NB4 (cell line): Measurements from ENCODE around the gene PRSS38.

ENCODE experiments used
- DNase-seq: peaks from one replicate; pipeline ENCODE4 v3.0.0; 2010; ENCODE audit warnings: low read depth
- H3K4me3 ChIP-seq: one replicate; pipeline ENCODE4 v1.5.1; 2011; ENCODE audit warnings: mild to moderate bottlenecking, low read depth, low read length, moderate library complexity
- CTCF ChIP-seq: IDR thresholded peaks from one replicate; pipeline ENCODE4 v1.5.1; 2012; ENCODE audit warnings: low read depth, low read length
- MAX ChIP-seq: IDR thresholded peaks from 2 replicates; pipeline ENCODE4 v1.6.1; 2011; ENCODE audit warnings: low read depth, low read length
- MYC ChIP-seq: IDR thresholded peaks from 2 replicates; pipeline ENCODE4 v1.6.1; 2011; ENCODE audit warnings: low read depth, low read length
- POLR2A ChIP-seq: IDR thresholded peaks from 2 replicates; pipeline ENCODE4 v1.6.1; 2011; ENCODE audit warnings: mild to moderate bottlenecking; ENCODE audit not compliant: insufficient read length; ENCODE audit errors: extremely low read depth

The PRSS38 gene

GRCh38 chr1:227886993-227887696, 71.7 kb downstream of the PRSS38 start:
- peak; percentile 1 for DNase-seq
- no peak for TF ChIP-seq POLR2A
- TF ChIP-seq MYC: no peak
- TF ChIP-seq MAX: no peak
- TF ChIP-seq CTCF: no peak
- H3K4me3 ChIP-seq: no peak overlapping the region

DNA sequence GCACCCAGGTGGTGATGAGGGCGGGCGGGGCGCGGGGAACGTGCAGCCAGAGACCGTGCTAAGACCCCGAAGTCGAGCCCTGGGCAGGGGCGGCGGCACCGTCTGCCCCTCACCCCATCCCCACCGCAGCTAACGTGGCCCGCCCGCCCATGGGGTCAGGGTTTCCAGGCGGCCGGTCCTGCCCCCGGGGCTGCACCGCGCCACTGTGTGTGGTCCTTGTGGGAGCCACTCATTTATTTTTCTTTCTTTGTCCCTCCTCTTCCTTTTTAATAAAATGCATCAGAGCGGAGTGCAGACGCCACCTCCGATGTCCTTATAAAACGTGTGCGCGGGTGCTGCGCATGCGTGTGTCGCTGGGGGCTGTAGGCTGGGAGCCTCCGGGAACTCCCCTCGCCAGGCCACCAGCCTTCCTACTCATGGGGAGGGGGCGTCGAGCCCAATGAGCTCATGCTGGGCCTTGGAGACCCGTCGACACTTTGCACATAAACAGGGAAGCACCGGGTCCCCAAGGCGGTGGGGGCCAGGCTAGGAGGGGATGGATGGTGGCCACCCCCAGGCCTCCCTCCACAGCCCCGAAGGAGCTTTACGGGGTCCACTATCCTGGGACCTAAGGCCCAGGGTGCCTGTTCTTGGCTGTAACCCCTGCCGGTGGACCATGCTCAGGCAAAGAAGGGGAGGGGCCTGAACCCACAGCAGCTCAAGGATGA, 72.4 kb downstream of the PRSS38 start:
- no peak for TF ChIP-seq MAX
- TF ChIP-seq POLR2A: no peak
- TF ChIP-seq CTCF: no peak
- TF ChIP-seq MYC: no peak
- H3K4me3 ChIP-seq: no peak overlapping the region
- no peak for DNase-seq

DNA sequence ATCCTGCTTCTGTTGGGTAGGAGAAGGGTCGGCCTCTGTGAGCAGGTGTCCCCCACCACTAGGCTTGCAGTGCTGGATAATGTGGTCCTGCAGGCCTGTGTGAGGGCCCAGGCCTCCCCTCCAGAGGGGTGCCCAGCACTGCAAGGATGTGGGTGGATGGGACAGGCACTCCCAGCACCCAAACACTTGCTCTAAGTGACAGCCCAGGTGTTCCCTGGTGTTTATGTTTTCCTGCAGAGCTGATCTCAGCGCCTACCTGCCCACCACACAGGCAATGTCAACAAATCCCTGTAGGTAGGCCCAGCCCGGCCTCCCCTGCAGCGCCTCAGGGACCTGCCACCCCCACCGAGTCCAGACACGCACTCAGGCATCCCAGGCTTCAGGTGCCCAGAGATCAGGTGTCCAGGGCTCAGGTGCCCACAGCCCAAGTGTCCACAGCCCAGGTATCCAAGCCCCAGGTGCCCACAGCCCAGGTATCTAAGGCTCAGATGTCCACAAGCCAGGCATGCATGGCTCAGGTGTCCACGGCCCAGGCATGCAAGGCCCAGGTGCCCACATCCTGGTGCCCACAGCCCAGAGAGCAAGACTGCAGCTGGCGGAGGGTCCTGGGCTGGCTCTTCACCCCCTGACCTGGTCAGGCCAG, 73.0 kb downstream of the PRSS38 start:
- DNase-seq: no peak
- no peak overlapping the region for H3K4me3 ChIP-seq
- no peak for TF ChIP-seq CTCF
- TF ChIP-seq MYC: no peak
- no peak for TF ChIP-seq POLR2A
- no peak for TF ChIP-seq MAX

DNA sequence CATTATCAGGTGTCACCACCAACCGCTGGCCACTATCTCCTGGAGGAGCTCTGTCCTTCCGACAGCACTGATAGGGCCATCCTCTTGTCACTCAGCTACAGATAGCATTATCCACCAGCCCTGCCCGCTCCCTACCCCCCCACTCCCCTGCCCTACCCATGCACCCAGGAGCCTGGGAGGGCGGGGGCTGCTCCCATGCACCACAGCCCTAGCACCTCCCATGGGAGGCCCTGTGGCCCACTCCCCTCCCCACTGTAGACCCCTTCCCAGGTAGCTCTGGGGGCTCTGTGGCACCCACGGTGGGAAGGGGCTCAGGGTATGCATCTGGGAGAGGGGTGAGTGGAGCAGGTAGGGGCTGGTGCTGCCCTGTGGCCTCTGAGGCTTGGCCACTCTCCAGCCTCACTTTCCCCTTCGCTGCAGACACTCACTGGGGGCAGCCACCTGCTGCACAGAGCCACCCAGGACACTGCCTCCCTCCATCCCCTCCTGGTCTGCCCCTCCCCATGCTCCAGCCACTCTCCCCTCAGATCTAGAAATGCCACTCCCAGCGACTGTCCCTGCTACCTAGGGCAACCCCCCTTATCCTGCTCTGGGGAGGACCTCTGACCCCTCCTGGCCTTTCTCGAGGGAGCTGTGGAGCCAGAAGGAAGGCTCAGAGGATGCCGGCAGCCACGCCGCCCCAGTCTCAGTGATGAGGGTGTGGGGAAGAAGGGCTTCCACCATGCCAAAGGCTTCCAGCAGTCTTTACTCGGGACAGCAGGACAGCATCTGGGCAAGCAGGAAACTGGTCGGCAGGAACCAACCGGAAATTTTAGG, 73.8 kb downstream of the PRSS38 start:
- H3K4me3 ChIP-seq: no peak overlapping the region
- TF ChIP-seq CTCF (no peak), MYC (no peak), MAX (no peak), POLR2A (no peak)
- DNase-seq: no peak

DNA sequence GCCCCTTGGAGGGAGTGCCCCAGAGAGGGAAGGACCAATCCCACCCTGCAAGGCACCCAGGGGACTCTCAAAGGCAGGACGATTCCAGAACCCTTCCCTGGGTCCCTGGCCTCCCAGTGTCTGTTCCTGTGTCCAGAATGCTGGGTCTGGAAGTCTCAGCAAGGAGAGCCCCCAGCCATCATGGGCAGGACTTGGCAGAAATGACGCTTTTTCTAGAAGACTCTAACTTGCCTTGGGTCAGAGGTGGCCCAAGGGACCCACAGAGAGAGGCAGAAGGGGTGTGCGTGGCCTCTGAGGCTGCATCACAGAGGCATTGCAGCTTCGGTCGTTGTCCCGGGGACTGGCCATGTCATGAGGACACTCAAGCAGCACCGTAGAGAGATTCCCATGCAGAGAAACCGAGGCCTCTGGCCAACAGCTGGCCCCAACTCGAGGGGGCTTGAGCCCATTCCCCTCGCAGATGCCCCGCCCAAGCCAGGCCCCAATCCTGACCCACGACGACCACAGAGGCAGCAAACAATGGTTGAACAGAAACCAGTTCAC, 74.5 kb downstream of the PRSS38 start:
- TF ChIP-seq POLR2A (no peak), CTCF (no peak), MAX (no peak), MYC (no peak)
- no peak for DNase-seq
- no peak overlapping the region for H3K4me3 ChIP-seq
